Activated naive CD8-positive, alpha-beta T cell treated with anti-CD3 and anti-CD28 coated beads, Interleukin-2, amount 50 U/mL, for 16 hours (primary cell): ENCODE results near the gene HYLS1.
"Not testable (repeated sequence)": the region's sequence is repeated elsewhere in the genome, so short reads cannot be mapped to it uniquely, and the experiment has no call there.

Source experiments
- DNase-seq: peaks from one replicate; pipeline ENCODE4 v3.0.0-alpha.2; 2020; ENCODE audit warnings: low read depth, low spot score

HYLS1 gene

GRCh38 chr11:125887373-125888324 lies at the start of gene HYLS1:
Gene HYLS1, plus strand, starts transcription at chr11:125887668. Its CDS starts 11,701 bp downstream, at chr11:125899369.
- DNase-seq: peak; percentile 82

GRCh38 chr11:125842321-125842948 lies 45.0 kb upstream of the HYLS1 start:
- DNase-seq: no peak

DNA sequence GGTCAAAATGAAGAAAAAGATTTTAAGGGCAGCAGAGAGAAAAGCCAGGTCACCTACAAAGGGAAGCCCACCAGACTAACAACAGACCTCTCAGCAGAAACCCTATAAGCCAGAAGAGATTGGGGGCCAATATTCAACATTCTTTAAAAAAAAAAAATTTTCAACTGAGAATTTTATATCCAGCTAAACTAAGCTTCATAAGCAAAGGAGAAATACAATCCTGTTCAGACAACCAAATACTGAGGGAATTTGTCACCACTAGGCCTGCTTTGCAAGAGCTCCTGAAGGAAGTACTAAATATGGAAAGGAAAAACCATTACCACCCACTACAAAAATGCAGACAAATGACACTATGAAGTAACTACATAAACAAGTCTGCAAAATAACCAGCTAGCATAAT lies 41.3 kb upstream of the HYLS1 start:
- DNase-seq: no peak

DNA sequence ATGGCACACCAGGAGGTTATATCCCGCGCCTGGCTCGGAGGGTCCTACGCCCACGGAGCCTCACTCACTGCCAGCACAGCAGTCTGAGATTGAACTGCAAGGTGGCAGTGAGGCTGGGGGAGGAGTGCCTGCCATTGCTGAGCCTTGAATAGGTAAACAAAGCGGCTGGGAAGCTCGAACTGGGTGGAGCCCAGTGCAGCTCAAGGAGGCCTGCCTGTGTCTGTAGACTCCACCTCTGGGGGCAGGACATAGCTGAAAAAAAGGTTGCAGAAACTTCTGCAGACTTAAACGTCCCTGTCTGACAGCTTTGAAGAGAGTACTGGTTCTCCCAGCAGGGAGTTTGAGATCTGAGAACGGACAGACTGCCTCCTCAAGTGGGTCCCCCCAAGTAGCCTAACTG lies 29.8 kb upstream of the HYLS1 start:
- not testable (repeated sequence) for DNase-seq

- DNase-seq: not testable (repeated sequence)
Measured at GRCh38 chr11:125862786-125863185, 24.7 kb upstream of the HYLS1 start.

DNA sequence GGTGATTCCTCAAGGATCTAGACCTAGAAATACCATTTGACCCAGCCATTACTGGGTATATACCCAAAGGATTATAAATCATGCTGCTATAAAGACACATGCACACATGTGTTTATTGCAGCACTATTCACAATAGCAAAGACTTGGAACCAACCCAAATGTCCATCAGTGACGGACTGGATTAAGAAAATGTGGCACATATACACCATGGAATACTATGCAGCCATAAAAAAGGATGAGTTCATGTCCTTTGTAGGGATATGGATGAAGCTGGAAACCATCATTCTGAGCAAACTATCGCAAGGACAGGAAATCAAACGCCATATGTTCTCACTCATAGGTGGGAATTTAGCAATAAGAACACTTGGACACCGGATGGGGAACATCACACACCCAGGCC lies 22.1 kb upstream of the HYLS1 start:
- DNase-seq: not testable (repeated sequence)

DNA sequence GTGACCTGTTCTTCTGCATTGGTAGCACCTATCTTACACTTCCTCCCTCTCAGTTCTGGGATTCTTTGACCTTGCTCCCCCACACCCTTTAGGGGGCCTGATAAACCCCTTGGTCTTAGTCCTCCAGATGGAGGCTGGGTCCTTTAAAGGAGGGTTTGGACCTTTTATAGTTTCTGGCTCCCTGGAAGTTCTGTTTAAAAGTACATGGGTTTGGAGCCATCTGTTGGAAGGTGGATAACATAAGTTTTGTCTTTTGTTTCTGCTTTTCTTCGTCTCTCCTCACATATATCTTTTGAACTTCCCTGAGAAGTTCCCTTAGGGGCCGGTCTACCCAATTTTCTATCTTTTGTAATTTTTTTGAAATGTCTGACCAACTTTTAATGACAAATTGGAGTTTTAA lies 17.9 kb upstream of the HYLS1 start:
- DNase-seq: no peak

DNA sequence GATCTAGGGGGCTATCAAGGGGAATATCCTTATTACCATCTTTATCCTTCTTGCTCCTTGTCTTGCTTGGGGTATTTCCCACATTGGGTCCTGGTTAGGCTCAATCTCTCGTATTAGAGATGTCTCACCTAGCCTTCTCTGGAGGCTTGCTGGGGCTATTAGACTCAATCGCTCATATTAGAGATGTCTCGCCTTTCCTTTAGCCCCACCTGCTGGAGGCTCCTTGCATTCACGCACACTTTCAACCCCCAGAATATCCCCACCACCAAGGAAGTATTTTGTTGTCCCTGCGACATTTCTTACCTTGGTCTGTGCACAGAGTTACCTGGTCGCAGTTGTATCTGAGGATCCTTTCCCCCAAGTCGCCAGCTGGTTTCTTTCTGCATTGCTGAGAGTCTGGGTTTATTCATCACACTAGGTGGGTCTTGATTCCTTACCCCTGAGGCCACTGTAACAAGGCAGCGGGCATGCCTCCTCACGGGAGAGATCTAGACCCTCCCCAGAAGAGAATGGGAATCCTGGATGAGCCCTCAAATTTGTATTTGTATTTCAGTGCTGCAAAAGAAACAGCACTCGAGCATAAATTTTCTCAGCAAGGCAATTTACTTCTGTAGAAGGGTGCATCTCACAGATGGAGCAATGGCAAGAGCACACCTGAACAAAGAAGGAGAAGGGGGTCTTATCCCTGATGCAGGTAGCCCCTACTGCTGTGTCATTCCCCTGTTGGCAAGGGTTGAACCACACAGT lies 15.9 kb upstream of the HYLS1 start:
- no peak for DNase-seq

- DNase-seq: no peak
Measured at GRCh38 chr11:125872138-125872491, 15.4 kb upstream of the HYLS1 start.

DNA sequence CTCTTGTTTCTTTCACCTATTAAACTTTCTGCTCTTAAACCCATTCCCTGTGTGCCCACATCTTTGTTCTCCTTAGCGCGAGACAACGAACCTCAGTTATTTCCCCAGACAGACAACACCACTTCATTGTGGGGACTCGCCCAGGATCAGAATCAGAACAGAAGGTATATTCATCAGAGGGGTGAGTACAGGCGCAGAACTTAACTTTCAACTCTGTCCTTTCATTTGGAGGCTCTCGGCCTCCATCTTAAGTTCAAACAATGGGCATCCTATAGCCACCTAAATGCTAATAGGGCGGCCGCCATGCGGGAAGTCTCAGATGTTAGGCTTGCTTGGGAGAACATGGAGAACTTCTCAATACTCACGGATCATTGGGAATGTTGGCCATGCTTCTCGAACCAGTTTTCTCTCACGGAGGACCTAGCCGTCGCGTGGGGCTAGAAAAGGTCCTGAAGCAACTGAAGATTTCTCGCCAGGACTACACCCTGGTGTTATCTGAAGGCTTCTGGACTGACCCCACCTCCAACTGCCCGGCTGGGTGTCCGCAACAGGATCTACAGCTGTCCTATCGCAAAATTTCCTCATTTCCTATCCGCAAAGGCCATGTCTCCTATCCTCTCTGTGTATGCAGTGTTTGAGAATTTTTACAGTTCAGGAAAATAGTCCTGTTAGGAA lies 13.4 kb upstream of the HYLS1 start:
- DNase-seq: no peak

GRCh38 chr11:125874556-125875124 lies 12.8 kb upstream of the HYLS1 start:
- no peak for DNase-seq

GRCh38 chr11:125881291-125881690 lies 6.2 kb upstream of the HYLS1 start:
- DNase-seq: no peak

DNA sequence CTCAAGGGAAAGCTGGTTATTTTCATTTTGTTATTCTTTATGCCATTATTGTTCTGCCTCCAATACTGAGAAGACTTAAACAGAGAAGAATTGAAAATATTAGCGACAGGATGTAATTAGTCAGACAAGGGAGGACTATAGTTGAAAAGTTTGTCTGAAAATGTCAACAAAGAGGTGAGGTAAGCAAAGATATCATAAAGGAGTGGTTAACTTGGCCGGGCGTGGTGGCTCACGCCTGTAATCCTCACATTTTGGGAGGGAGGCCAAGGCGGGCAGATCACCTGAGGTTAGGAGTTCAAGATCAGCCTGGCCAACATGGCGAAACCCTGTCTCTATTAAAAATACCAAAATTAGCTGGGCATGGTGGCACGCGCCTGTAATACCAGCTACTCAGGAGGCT lies 4.1 kb upstream of the HYLS1 start:
- no peak for DNase-seq

GRCh38 chr11:125886997-125887372 lies 483 bp upstream of the HYLS1 start:
- no peak for DNase-seq

GRCh38 chr11:125890447-125891100 lies 3.1 kb downstream of the HYLS1 start:
- no peak for DNase-seq

- no peak for DNase-seq
Measured at GRCh38 chr11:125892071-125892470, 4.6 kb downstream of the HYLS1 start.

DNA sequence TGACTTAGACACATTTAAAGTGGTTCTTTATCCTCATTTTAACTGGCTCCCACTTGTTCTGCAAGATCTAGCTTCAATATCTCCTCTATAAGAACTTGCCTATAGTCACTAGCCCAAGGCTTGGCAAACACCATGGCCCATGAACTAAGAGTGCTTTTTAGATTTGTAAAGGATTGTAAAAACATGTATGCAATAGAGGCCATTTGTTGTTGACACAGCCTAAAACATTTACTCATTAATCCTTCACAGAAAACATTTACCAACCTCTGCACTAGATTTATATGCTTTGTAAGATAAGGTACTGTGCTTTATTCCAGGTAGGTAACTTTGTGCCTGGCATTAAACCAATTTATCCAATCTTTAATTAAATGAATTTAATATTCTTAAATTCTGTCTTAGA lies 5.5 kb downstream of the HYLS1 start:
- no peak for DNase-seq

GRCh38 chr11:125901872-125902271 lies 14.4 kb downstream of the HYLS1 start:
- no peak for DNase-seq

DNA sequence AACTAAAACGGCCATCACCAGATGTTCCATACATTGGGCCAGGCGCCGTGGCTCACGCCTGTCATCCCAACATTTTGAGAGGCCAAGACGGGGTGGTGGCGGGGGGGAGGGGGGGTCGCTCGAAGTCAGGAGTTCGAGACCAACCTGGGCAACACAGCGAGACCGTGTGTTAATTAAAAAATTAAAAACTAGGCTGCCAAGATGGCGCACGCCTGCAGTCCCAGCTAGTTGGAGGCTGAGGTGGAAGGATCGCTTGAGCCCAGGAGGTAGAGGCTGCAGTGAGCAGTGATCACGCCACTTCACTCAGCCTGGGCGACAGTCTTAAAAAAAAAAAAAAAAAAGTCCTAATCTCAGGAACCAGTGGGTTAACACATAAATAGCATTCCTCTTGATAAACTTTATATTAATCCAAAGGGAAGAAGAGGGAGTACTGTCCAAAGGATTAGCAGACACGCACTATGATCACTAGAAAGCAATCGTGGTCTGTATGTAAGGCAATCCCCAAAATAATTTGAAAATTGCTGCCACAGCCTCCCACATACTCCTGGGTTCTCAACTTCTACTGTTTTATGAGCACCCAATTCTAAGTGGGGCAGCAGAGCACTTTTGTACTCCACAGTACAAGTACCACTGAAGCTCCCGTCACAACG lies 14.9 kb downstream of the HYLS1 start:
- DNase-seq: no peak

DNA sequence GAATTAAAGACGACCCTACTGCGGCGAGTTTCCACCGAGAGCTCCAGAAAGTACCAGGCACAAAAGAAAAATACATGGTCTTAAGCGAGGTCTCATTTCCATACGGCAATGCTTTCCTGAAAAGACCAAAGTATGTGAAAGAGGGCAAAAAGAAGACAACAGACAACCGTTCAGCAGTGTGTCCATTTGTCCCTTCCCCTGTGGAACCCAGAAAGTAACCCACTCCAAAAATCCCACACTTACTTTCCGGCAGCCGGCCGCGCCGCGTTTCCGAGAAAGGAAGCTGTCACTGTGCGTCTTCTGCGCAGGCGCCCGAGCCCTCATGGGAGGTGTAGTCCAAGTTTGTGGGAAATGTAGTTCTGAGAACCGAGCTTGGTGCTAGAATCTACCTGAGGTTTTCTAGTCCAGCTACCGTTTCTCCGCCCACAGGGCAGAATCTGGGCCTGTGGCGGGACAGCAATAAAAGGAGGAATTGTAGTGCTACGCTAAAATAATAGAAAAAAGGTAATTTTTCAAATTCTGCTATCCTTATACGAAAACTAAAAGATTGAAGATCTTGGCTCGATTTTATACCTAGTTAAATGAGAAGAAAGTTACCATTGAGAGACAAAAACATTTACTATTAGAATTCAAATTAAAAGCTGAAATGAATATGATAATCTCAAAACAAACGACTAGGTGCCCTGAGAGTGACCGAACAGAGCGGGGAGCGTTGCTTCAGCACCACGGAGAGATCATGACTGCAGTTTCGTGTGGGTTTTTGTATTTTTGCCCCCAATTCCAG lies 15.7 kb downstream of the HYLS1 start, which contains the start of gene PUS3:
Gene PUS3 (minus strand): TSS at position 280 of the 784 bp plus-strand sequence. CDS start 6,922 bp downstream, outside the sequence.
- peak; percentile 73 for DNase-seq
